ENCODE data around the gene PPP2R1B.
"Not testable (repeated sequence)": the region's sequence is repeated elsewhere in the genome, so short reads cannot be mapped to it uniquely, and the experiment has no call there.

PPP2R1B gene

GRCh38 chr11:111776398-111777093 lies 10.4 kb upstream of the PPP2R1B start:
- peak; percentile 46 for ATAC-seq (replicated peaks)

GRCh38 chr11:111774955-111775710 lies 8.9 kb upstream of the PPP2R1B start:
- Mint-ChIP-seq H3K27me3 (no peaks in the 10 kb centered on the region), H3K9me3 (no peaks in the 10 kb centered on the region), H3K4me1 (ENCODE audit: low read depth in 2 of 2) (no peaks in the 10 kb centered on the region), H3K27ac (no peak overlapping the region), H3K4me3 (no peak overlapping the region), H3K36me3 (ENCODE audit: insufficient read depth) (no peaks in the 10 kb centered on the region)
- ATAC-seq (replicated peaks) (no peak), DNase-seq (no peak)

More at GRCh38 chr11:111776398-111777093, 10.4 kb upstream of the PPP2R1B start:
- Mint-ChIP-seq H3K36me3 (ENCODE audit: insufficient read depth) (no peaks in the 10 kb centered on the region), H3K4me3 (no peak overlapping the region), H3K27me3 (no peaks in the 10 kb centered on the region), H3K27ac (no peak overlapping the region), H3K4me1 (ENCODE audit: low read depth in 2 of 2) (no peaks in the 10 kb centered on the region), H3K9me3 (no peaks in the 10 kb centered on the region)
- no peak for DNase-seq

GRCh38 chr11:111772535-111772934 lies 6.3 kb upstream of the PPP2R1B start:
- Mint-ChIP-seq H3K27me3 (no peaks in the 10 kb centered on the region), H3K4me1 (ENCODE audit: low read depth in 2 of 2) (no peaks in the 10 kb centered on the region), H3K4me3 (no peak overlapping the region), H3K27ac (no peak overlapping the region), H3K36me3 (ENCODE audit: insufficient read depth) (no peaks in the 10 kb centered on the region), H3K9me3 (no peaks in the 10 kb centered on the region)
- ATAC-seq (replicated peaks) (no peak), DNase-seq (no peak)

GRCh38 chr11:111771205-111771604 lies 5.0 kb upstream of the PPP2R1B start:
- not testable (repeated sequence) for ATAC-seq (replicated peaks)

GRCh38 chr11:111770581-111771134 lies 4.5 kb upstream of the PPP2R1B start:
- no peaks in the 10 kb centered on the region for H3K27me3 Mint-ChIP-seq
- peaks cover 10 to 11% of the 10 kb centered on the region in 2 donors for H3K4me1 Mint-ChIP-seq (ENCODE audit: low read depth in 2 of 2)
- no peak overlapping the region for H3K4me3 Mint-ChIP-seq
- no peak overlapping the region for H3K27ac Mint-ChIP-seq
- DNase-seq (no peak), ATAC-seq (replicated peaks) (no peak)
- H3K9me3 Mint-ChIP-seq = no peaks in the 10 kb centered on the region
- H3K36me3 Mint-ChIP-seq (ENCODE audit: insufficient read depth) = peaks cover 3% of the 10 kb centered on the region

More at GRCh38 chr11:111771205-111771604, 5.0 kb upstream of the PPP2R1B start:
- H3K36me3 Mint-ChIP-seq (ENCODE audit: insufficient read depth); H3K27ac Mint-ChIP-seq; H3K27me3 Mint-ChIP-seq; H3K9me3 Mint-ChIP-seq; H3K4me3 Mint-ChIP-seq; DNase-seq: not testable (repeated sequence)
- H3K4me1 Mint-ChIP-seq (ENCODE audit: low read depth in 2 of 2) = peaks cover 10 to 11% of the 10 kb centered on the region in 2 donors

- H3K27ac Mint-ChIP-seq = peak overlapping the region; percentile 91 to 94
- peaks cover 11% of the 10 kb centered on the region for H3K36me3 Mint-ChIP-seq (ENCODE audit: insufficient read depth)
- DNase-seq (no peak), ATAC-seq (replicated peaks) (no peak)
- H3K27me3 Mint-ChIP-seq = no peaks in the 10 kb centered on the region
- H3K4me1 Mint-ChIP-seq (ENCODE audit: low read depth in 2 of 2) = peaks cover 30 to 37% of the 10 kb centered on the region in 2 donors
- H3K9me3 Mint-ChIP-seq = no peaks in the 10 kb centered on the region
- peak overlapping the region; percentile 89 to 98 for H3K4me3 Mint-ChIP-seq
These were observed 599 bp upstream of the PPP2R1B start for GRCh38 chr11:111766834-111767142.

GRCh38 chr11:111765320-111765983 lies 737 bp downstream of the PPP2R1B start:
- H3K4me1 Mint-ChIP-seq (ENCODE audit: low read depth in 2 of 2) = peaks cover 30 to 37% of the 10 kb centered on the region in 2 donors
- peak overlapping the region; percentile 89 to 98 for H3K4me3 Mint-ChIP-seq
- peaks cover 15% of the 10 kb centered on the region for H3K36me3 Mint-ChIP-seq (ENCODE audit: insufficient read depth)
- DNase-seq (no peak), ATAC-seq (replicated peaks) (peak; percentile 5)
- H3K27me3 Mint-ChIP-seq = no peaks in the 10 kb centered on the region
- peak overlapping the region; percentile 91 to 94 for H3K27ac Mint-ChIP-seq
- no peaks in the 10 kb centered on the region for H3K9me3 Mint-ChIP-seq

- Mint-ChIP-seq H3K4me3 (peak overlapping the region; percentile 89 to 98), H3K9me3 (no peaks in the 10 kb centered on the region), H3K36me3 (ENCODE audit: insufficient read depth) (peaks cover 21% of the 10 kb centered on the region), H3K27ac (peak overlapping the region in 1 of 2 donors; percentile 91), H3K4me1 (ENCODE audit: low read depth in 2 of 2) (peaks cover 30 to 37% of the 10 kb centered on the region in 2 donors), H3K27me3 (no peaks in the 10 kb centered on the region)
- DNase-seq (no peak), ATAC-seq (replicated peaks) (no peak)
These were observed 1.6 kb downstream of the PPP2R1B start for GRCh38 chr11:111764621-111765020.

GRCh38 chr11:111762981-111763643 lies 3.1 kb downstream of the PPP2R1B start:
- Mint-ChIP-seq H3K9me3 (no peaks in the 10 kb centered on the region), H3K27ac (no peak overlapping the region), H3K4me1 (ENCODE audit: low read depth in 2 of 2) (peaks cover 30 to 37% of the 10 kb centered on the region in 2 donors), H3K36me3 (ENCODE audit: insufficient read depth) (peaks cover 33% of the 10 kb centered on the region), H3K27me3 (no peaks in the 10 kb centered on the region), H3K4me3 (no peak overlapping the region)
- ATAC-seq (replicated peaks) = no peak
- no peak for DNase-seq

GRCh38 chr11:111762526-111762925 lies 3.7 kb downstream of the PPP2R1B start:
- no peak overlapping the region for H3K4me3 Mint-ChIP-seq
- peaks cover 31 to 41% of the 10 kb centered on the region in 2 donors for H3K4me1 Mint-ChIP-seq (ENCODE audit: low read depth in 2 of 2)
- no peak for ATAC-seq (replicated peaks)
- no peaks in the 10 kb centered on the region for H3K9me3 Mint-ChIP-seq
- no peaks in the 10 kb centered on the region for H3K27me3 Mint-ChIP-seq
- H3K27ac Mint-ChIP-seq = no peak overlapping the region
- DNase-seq = no peak
- H3K36me3 Mint-ChIP-seq (ENCODE audit: insufficient read depth) = peaks cover 39% of the 10 kb centered on the region

GRCh38 chr11:111761036-111761435 lies 5.2 kb downstream of the PPP2R1B start:
- H3K36me3 Mint-ChIP-seq (ENCODE audit: insufficient read depth) = peaks cover 51% of the 10 kb centered on the region
- peaks cover 20 to 32% of the 10 kb centered on the region in 2 donors for H3K4me1 Mint-ChIP-seq (ENCODE audit: low read depth in 2 of 2)
- no peak for DNase-seq

GRCh38 chr11:111759778-111760407 lies 6.3 kb downstream of the PPP2R1B start:
- no peak overlapping the region for H3K27ac Mint-ChIP-seq
- H3K4me3 Mint-ChIP-seq = no peak overlapping the region
- H3K27me3 Mint-ChIP-seq = no peaks in the 10 kb centered on the region
- H3K4me1 Mint-ChIP-seq (ENCODE audit: low read depth in 2 of 2) = peaks cover 15 to 25% of the 10 kb centered on the region in 2 donors
- ATAC-seq (replicated peaks) (no peak), DNase-seq (no peak)
- H3K9me3 Mint-ChIP-seq = no peaks in the 10 kb centered on the region
- H3K36me3 Mint-ChIP-seq (ENCODE audit: insufficient read depth) = peaks cover 62% of the 10 kb centered on the region

More at GRCh38 chr11:111761036-111761435, 5.2 kb downstream of the PPP2R1B start:
- no peak overlapping the region for H3K4me3 Mint-ChIP-seq
- no peak for ATAC-seq (replicated peaks)
- no peaks in the 10 kb centered on the region for H3K27me3 Mint-ChIP-seq
- no peaks in the 10 kb centered on the region for H3K9me3 Mint-ChIP-seq
- no peak overlapping the region for H3K27ac Mint-ChIP-seq

GRCh38 chr11:111759376-111759775 lies 6.8 kb downstream of the PPP2R1B start:
- peaks cover 13 to 20% of the 10 kb centered on the region in 2 donors for H3K4me1 Mint-ChIP-seq (ENCODE audit: low read depth in 2 of 2)
- no peaks in the 10 kb centered on the region for H3K9me3 Mint-ChIP-seq
- peaks cover 67% of the 10 kb centered on the region for H3K36me3 Mint-ChIP-seq (ENCODE audit: insufficient read depth)
- ATAC-seq (replicated peaks) (no peak), DNase-seq (no peak)
- H3K4me3 Mint-ChIP-seq = no peak overlapping the region
- H3K27ac Mint-ChIP-seq = no peak overlapping the region
- no peaks in the 10 kb centered on the region for H3K27me3 Mint-ChIP-seq
